ENCODE data around the gene NHSL2.
"Not testable (repeated sequence)": the region's sequence is repeated elsewhere in the genome, so short reads cannot be mapped to it uniquely, and the experiment has no call there.

NHSL2 gene

DNA sequence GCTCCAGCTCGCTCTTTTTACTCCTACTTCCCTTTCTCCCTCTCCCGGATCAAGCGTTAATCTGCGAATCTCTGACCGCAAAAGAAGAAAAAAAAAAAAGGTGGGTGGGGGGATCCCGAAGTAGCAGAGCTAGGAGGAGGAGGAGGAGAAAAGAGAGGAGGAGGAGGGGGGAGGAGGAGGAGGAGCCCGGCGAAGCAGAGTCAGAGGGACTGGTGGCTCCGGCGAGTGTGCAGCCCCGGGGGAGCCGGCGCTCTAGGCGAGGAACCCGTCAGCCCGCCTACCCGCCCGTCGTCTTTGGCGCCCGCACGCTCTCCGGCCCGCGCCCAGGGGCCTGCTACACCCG lies at the start of gene NHSL2:
Gene NHSL2 (plus strand): TSS at position 203 of the 343 bp plus-strand sequence.
- peak; percentile 6 for DNase-seq

DNA sequence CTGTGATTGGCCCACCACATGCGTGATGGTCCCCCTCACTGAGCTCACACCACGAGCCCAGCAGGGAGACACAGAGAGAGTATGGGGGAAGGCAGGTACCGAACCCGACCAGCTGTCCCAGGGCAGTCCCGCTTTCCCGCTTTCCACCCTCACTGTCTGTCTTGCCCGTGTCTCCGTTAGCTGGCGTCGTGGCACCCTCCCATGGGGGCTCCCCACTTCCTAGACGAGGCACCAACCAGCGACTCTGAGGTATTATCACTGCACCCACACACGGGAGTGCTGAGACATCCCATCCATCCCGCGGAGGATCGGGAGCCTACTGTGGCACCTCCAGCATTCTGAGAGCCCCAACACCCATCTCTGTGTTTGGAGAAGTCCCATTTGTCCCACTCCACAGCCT lies 43.0 kb upstream of the NHSL2 start:
- no peak for DNase-seq

DNA sequence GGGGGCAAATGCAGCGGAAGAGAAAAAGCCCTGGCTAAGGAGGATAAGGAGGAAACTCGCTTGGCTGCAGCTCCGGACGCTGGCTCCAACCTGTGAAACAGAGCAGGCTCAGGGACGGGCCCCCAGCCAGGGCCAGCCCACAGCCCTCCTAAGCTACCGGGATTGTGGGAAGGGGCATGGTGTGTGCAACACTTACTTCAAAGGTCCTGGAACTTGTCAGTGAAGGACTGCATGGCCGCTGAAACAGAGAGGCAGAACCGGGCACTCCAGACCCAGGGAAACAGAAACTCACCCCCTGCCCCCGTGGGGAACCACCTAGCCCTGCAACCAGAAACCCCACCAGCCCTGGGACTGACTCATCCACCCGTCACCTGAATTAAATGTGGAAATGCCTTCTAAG lies 41.1 kb upstream of the NHSL2 start:
- not testable (repeated sequence) for DNase-seq

DNA sequence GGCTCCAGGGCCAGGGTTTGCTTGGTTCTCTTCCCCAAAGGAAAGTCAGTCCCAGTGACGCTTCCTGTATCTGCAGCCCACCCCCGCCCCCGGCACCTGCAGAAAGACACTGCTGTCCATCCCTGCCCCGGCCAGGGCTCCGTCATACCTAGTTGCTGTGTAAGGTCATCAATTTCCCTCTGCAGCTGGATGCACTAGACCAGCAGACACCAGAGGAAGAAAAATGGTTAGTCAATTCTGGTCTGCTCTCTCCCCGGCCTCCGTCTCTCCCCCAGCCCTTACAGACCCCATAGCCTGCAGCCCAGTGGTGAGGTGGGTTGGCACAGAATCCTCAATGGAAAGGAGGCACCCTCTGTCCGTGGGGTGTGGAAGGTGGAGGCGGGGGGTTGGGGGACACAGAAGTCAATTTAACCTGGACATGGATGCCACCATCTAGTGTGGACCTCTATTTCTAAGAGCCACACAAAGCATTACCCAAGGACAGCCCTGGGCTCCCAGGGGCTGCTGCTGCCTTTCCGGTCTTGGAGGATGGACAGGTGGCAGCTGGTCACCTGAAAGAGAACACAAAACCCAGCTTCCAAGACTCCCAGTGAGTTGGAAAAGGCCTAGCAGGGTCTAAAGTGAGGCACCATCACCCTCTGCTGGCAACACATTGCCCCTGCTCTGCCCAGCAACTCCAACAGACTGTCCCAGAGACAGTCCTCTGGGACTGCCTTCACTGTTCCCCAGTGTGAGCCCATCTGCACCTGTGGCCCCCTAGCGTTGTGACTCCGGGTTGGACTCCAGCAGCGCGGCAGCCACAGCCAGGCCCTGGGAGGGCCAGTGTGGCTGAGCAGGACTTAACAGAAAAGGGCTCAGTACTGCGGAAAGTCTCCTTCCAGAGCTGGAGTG lies 40.2 kb upstream of the NHSL2 start:
- DNase-seq = no peak

DNA sequence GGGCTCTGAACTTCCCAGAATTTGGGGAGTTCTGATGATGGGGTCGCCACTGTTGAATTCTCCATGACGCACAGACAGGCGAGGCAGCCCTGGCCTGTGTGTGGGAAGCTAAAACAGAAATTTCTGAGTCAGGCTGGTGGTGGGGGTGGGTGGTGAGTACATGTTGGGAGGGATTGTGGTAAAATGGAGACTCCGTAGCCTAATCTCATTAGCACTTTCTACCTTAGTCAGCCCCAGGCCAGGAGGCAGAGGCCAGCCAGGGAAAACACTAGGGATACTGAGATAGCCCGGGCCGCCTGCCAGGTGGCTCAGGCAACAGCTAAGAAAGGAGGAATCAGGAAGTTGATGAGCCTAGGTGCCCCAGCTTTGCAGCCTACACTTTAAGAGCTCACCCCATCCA lies 39.3 kb upstream of the NHSL2 start:
- DNase-seq = no peak

DNA sequence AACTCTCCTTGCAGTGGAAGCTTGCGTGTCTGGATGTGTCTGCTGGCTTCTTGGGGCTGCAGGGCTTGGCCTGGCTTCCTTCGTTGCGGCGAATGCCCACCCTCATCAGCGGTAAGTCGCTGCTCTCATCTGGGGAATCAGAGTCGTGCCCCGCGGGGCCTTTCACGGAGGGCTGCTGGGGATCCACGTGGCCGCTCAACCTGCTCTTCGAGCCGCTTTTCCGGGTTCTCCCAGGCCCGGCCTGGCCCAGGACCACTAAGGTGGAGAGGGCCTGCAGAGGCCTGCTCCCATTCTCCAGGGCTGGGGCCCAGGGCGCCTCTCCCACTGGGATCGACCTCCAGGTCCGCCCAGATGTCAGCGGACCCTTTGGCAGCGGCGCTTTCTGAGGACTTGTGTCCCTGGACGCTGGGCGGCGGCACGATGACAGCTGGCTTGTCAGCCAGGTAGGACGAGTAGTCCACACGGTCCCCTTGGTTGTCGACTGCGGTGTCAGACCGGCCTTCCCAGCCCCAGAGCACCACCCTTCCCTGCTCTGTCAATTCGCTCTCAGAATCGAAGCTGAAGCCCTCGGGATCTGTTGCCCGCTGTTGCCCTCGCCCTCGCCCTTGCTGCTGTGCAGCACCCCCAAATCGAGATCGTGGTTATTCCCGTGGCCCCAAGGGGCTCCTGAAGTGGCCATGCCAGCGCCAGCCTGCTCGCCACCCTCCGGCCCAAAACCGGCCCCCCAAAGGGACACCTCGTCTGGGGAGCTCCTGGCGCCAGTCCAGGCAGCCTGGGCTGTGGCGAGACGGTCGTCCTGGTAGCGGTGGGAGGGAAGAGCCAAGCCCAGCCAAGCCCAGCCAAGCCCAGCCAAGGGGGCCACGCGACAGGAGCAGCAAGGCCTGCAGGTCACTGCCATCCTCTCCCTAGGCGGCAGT lies 37.8 kb upstream of the NHSL2 start:
- no peak for DNase-seq

DNA sequence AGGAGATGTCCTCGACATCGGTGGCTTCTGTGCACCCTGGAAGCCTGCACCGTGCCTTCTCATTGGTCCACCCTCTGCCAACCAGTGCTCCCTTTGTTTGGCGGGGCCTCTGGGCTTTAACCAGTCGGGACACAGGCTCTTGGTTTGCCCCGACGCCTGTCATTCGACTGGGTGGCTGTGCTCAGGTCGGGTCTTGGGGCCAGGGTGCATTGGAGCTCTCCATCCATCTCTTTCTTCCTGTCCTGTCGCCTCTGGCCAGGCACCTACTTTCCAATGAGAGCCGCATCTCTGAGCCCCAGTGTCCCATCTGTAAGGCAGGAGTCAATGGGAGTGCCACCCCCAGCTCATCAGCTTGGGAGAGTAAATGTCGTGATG lies 37.2 kb upstream of the NHSL2 start:
- DNase-seq = no peak

DNA sequence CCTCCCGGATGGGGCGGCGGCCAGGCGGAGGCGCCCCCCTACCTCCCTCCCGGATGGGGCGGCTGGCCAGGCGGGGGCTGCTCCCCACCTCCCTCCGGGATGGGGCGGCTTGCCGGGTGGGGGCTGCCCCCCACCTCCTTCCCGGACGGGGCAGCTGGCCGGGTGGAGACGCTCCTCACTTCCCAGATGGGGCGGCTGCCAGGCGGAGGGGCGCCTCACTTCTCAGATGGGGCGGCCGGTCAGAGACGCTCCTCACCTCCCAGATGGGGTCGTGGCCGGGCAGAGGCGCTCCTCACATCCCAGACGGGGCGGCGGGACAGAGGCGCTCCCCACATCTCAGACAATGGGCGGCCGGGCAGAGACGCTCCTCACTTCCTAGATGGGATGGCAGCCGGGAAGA lies 33.8 kb upstream of the NHSL2 start:
- not testable (repeated sequence) for DNase-seq

DNA sequence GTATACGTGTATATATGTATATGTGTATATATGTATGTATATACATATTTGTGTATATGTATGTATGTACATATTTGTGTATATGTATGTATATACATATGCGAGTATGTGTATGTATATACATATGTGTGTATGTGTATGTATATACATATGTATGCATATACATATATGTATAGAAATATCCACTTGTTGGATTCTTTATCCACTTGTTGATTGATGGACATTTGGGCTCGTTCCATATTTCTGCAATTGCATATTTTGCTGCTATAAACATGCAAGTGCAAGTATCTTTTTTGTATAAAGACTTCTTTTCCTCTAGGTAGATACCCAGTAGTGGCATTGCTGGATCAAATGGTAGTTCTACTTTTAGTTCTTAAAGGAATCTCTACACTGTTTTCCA lies 25.5 kb upstream of the NHSL2 start:
- DNase-seq = no peak

DNA sequence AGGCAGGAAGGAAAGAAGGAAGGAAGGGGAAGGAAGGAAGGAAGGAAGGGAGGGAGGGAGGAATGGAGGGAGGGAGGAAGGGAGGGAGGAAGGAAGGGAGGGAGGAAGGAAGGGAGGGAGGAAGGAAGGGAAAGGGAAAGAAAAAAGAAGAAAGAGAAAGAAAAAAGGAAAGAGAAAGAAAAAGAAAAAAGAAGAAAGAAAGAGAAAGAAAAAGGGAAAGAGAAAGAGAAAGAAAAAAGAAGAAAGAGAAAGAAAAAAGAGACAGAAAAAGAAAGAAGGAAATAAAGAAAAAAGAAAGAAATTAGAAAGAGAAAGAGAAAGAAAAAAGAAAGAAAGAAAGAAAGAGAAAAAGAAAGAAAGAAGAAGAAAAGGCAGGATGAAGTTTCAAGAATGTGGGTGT lies 15.0 kb upstream of the NHSL2 start:
- DNase-seq = no peak

DNA sequence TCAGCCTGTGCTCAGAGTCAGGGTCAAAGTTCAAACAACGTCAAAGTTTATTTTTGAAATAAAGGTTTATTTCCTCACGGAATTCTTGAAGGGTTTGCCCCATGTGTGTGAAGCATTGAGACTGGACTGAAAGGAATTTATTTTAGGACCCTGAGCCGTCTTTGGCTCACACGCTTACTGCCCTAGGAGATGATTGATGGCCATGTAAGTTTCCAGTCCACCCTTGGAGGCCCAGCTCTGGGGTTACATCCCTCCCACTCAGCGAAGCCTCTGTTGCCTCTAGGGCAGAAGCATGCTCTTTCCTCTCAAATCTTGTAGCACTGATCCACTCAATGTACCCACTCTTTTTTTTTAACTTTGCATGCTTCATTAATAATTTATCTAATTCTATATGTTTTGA lies 4.5 kb upstream of the NHSL2 start:
- no peak for DNase-seq

DNA sequence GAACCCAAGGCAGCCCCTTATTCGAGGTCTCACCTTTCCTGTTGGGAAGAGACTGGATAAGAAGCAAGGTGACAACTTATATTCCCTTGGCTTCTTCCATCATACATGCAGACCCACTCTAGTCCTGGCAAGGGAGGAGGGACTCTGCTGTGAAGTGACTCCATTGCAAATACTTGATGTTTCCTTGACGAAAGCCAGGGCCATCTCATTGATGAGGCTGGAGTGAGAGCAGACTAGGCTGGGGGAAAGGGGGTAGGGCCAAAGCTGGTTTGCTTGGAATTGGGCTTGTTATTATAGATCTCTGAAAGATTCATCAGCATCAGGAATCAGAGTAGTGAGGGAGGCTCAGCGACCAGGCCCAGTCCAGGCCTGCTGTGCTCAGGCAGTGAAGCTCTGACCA lies 2.3 kb upstream of the NHSL2 start:
- no peak for DNase-seq

DNA sequence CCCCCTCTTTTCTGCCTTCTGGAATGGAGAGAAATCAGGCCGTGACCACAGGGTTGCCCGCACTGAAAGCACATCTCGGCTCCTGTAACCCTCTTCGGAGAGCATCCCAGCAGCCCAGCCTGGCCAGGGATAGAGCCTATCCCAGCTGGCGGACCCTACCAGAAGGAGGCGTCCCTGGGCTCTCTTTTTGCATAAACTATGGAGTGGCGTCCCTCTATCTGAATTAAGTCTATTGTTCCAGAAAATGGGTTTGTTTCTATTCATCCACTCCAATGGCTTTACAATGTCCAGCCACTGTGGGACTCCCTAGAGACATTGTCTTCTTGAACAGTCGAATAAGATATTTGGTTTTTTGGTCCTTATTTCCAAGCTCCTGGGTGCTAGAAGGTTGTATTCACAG lies 689 bp upstream of the NHSL2 start:
- no peak for DNase-seq

DNA sequence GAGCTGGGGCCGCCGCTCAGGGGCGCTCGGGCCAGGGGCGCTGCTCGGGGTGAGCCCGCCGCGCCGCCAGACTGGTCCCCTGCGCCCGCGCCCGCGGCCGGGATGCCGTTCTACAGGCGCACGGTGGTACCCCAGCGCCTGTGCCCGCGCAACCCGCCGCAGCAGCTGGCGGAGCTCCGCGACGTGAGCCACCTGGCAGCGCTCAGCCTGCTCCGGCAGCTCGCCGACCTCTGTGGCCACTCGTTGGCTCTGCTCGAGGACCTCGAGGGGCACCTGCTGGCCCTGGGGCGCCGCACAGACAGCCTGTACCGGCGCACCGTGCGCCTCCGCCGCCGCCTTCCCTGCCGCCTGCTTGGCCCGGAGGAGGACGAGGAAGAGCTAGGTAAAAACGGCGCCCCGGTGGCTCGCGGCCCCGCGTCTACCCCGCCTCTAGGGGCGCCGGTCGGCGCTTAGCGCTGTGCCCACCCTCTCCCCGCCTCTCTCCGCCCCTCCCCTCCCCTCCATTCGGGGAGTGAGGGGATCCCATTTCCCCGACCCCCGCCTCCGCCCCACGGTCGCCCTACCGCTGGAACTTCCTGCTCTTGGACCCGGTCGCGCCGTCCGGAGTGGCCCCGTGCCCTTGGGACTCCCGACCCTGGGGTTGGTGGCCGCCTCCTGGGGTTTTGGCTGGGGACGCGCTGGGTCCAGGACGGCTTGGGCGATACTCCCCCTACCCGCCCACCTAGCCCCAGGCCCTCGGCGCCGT lies 513 bp downstream of the NHSL2 start:
- DNase-seq = no peak

DNA sequence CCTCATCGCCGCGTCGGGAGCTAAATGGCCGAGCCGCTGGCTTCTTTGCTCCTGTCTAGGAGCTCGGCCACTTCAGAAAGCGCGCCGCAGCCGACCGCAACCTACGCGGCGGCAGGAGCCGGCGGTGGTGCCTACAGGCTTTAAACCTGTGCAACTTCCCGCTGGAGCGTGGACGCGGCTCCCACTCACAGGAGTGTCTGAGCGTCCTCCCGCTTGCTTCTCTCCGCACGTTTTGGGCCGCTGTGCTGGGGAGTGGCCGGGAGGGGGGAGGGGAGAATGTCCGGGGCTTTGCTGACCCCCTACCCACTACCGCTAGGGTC lies 1.0 kb downstream of the NHSL2 start:
- no peak for DNase-seq

DNA sequence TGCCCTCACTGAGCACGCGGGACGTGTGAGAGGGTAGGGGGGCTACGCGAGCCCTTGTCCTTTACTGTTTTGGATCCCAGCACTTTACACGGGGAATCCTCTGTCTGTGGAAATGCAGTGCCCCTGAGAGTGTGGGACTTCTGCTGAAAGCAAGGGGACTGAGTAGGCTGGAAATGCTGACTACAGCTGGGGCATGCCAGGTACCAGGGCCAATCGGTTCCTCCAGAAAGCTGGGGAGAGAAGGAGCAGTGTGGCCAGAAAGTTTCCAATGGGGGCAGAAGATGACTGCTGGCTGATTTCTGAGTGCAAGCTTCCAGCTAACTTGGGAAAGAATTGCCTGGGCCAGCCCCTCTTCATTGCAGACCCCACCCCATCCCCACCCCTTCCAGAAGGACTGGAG lies 1.5 kb downstream of the NHSL2 start:
- DNase-seq = no peak

DNA sequence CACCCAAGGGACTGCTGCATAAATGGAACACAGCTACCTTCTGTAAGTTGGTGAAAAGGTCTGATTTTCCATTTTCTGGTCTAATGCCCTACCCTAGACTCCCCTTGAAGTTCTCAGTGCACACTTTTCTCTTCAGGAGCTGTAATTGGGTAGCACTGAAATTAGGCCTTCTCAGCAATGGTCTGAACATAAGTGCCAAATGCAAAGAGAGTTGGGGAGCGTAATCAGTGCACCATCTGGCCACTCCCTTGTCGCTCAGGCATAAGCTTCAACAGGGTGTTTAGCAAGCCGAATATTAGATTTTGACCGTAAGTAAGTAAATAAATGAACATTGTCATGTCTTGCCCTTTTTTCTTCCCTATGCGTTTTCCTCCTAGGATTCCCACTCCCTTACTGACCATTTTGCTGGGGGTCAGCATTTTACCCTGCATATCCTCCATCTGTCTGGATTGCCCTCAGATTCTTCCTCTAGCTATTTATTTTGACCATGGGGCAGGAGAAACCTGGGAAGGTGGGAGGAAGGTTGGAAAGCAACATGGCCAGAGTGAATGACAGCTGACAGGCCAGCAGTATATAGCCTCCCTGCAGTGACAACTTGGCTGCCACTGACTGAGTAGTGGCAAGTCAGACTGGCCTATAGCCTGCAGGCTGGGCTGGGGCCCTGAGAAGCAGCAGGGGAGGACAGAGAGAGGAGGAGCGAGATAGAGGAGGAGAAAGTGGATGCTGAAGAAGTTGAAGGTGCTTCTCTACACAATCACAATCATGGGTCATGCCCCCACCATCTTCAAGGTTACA lies 2.7 kb downstream of the NHSL2 start:
- no peak for DNase-seq

DNA sequence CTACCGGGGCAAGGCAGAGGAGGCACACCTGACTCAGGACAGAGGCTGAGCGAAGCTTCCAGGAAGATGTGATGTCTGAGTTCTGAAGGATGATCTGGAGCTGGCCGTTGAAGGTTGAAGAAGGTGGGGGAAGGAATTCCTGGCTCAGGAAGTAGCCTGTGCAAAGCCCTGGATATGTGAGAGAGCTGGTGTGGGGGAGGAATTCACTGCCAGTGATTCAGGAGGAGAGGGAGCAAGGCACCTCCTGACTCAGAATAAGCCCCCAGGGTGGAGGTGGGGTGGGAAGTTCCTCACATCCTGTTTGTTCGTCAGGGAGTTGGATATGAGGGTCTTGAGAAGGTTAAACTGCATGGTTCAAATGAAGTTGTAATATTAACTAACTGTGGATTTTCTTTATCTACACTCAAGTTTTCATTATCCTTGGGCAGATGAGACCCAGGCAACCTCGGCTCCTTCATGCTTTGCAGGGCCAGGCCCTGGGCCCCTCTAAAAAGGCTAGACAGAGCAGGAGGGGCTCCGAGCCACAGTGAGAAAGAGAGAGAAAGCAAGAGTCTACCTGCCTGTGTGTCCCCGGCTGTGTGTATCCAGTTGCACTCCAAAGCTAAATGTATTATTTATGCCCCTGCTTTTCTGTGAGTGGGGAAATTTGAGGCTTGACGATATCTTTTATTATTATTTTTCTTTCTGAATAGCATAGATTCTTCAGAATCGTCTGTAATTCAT lies 7.1 kb downstream of the NHSL2 start:
- no peak for DNase-seq

DNA sequence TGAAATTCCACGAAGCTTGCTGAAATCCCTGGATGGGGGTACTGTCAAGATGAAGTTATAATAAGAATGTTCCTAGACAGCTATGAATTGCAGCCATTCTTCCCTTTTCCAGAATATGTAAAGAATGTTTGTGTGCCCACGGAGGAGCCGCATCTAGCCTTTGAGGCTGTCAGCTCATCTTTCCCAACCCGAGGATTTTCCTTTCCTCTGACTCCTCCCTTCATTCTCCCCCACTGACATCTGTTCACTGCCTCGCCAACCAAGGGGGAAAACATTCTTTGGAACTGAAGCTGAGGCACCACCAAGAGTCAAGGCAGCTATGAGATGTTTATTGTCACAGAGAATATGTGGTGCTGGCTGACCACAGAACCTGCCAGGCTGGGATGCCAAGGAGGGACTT lies 8.8 kb downstream of the NHSL2 start:
- DNase-seq = no peak

DNA sequence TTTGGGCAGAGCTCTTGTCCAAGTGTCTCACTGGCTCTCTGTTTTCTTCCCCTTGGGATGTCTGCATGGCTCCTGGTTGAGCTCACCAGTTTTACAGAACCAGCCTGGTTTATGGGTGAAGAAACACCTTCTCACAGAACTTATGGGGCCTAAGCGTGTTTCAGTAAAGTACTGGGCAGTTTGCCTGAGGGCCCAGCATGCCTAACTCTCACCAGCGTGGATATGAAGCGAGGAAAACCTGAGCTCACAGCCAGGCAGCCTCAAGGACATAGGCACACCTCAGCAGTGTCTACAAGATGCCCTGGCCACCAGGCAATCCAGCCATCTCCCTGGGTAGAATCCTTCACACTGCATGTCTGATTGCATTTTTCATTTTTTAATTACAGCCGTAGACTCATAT lies 9.2 kb downstream of the NHSL2 start:
- DNase-seq = no peak

DNA sequence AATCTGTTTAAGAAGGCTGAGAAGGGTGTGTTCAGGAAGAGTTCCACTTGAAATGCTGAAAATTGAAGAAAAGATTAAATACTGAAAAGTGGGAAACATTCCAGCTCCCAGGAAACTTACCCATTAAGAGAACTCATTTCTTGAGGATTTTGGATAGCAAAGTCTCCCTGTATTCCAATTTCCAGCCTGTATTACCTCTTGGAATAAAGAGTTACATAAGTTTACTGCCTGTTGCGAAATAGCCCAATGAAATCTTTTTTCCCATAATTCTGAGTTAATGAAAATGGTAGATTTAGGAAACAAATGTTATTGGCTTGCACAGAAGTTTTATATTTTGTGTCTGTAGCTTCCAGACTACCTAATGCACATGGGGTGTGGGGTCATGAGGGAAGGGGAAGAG lies 12.0 kb downstream of the NHSL2 start:
- no peak for DNase-seq

DNA sequence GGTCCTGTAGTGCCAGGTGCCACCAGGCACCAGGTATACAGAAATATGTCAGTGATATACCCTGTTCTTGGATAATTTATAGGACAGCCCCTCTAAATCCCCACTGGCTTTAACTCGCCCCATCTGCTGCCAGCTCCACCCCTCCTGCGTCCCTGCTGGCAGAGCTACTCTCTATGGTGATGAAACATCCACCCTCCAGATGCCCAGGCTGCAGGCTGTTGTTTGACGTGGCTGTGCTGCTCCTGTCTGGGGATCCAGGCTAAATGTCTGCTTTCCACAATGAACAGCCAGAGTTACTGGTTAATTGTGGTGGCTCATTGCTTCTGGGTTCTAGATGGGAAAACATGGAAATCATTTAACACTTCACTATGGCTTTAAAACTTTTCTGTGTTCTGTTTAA lies 12.9 kb downstream of the NHSL2 start:
- DNase-seq = no peak
